ENCODE measurements around the gene CEP164.

The CEP164 gene

DNA sequence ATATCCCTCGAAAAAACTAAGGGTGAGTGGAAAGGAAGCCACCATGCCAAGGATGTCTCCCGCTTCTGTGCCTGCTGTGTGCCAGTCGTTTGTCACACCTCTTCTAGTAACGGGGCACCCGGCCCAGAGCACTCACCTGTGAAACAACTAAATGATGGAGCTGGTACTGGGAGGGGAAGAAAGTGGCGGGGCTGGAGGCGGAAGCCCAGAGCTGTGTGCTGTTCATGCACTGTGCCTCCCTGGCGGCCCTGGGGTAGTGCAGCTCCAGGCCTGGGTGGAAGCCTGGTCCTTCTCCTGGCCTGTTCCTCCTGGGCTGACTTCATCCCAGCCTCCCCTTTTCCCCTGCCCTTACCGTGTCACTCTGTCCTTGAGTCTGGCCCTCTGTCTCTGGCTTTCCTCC, 130.2 kb downstream of the CEP164 start:
- Mint-ChIP-seq H3K27ac (no peak overlapping the region), H3K27me3 (no peaks in the 10 kb centered on the region), H3K4me1 (ENCODE audit: low read depth) (no peaks in the 10 kb centered on the region), H3K9me3 (ENCODE audit: low read depth) (peaks cover 8% of the 10 kb centered on the region), H3K36me3 (no peaks in the 10 kb centered on the region), H3K4me3 (no peak overlapping the region)

DNA sequence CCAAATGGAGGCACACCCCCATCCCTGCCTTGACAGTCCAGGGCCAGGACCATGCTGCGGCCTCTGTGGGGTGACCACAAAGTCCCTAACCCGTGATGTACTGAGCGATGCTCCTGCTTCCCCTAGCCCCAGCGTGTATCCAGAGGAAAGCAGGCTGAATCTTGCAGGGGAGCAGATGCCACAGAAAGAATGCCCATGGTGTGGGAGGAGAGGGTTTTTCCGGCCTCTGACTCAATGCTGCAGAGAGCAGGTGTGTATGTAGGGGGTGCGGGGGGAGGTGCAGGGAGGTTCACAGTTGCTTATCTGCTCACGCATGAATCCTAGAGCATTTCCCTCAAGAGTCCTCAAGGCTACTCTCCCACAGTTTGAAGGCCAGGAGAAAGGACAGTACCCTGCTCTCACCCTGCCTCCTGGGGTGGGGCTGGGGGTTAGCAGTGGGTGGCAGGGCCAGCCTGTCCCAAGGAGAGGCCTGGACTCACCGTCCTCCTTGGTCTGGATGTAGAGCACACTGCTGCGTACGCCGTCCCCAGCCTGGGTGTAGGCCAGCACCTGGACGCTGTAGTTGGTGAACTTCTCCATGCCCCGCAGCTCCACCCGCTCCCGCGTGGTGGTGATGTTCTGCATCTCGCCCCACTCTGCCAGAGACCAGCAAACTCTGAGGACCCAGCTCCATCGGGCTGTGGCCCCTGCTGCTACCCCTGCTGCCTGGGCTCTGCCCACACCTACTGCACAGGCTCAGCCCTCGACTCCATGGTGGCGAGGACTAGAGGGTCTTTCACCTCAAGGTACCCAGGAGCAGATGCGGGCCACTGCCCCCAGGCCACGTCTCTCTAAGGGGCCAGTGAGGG, 130.8 kb downstream of the CEP164 start:
- Mint-ChIP-seq H3K9me3 (ENCODE audit: low read depth) (peaks cover 8% of the 10 kb centered on the region), H3K36me3 (no peaks in the 10 kb centered on the region), H3K4me1 (ENCODE audit: low read depth) (no peaks in the 10 kb centered on the region), H3K4me3 (no peak overlapping the region), H3K27ac (no peak overlapping the region), H3K27me3 (no peaks in the 10 kb centered on the region)

DNA sequence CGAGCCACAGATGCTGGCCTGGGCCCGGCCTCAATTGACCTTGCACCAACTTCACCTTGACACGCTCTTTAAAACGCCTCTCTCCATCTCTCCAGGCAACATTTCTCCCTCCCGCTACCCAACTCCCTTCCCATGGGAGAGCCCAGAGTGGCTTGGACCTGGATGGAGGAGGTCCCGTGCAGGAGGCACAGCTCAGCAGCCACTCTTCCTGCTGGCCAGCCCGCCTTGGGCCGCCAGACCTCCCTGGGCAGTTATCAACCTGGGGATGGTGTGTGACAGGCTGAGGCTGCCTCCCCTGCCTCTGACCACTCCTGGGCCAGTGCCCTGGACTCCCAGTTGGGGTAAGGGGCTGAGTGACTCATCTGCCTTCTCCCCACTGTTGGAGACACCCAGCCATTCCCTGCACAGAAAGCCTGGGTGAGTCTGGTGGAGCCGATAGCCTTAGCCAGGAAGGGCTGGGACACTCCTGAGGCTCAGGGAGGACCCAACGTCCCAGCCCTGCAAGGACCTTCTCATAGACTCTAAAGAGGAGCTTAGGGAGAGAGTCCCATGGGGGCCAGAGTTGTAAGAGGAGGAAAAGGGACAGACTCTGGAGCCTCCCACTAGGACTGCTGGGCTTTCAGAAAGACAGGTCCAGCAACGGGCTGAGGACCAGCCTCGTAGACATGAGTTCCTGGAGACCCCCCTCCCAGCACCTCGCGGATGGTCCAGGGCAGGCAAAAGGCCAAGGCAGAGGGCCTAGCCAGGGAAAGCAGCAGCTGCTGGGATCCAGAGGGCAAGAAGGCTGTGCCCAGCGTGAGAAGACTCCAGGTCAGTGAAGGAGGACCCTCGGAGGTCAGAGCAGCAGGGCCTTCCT, 131.7 kb downstream of the CEP164 start:
- Mint-ChIP-seq H3K27me3 (no peaks in the 10 kb centered on the region), H3K4me3 (no peak overlapping the region), H3K27ac (no peak overlapping the region), H3K36me3 (no peaks in the 10 kb centered on the region), H3K4me1 (ENCODE audit: low read depth) (no peaks in the 10 kb centered on the region), H3K9me3 (ENCODE audit: low read depth) (peaks cover 3% of the 10 kb centered on the region)

DNA sequence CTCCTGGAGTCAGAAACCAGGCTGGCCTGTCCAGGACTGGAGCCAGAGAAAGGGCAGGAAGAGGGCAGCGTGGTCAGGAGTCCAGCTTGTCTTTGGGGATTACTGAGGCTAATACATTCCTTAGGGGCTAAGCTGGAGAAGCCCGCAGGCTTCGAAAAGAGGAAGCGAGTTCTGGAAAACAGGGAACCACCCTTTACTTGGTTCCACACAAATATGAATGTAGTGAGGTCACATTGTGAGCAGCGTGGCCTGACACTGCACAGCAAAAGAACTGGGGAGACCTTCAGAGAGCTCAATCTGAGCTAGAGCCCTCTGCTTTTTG, 132.3 kb downstream of the CEP164 start:
- Mint-ChIP-seq H3K36me3 (no peaks in the 10 kb centered on the region), H3K27ac (no peak overlapping the region), H3K4me3 (no peak overlapping the region), H3K27me3 (no peaks in the 10 kb centered on the region), H3K4me1 (ENCODE audit: low read depth) (no peaks in the 10 kb centered on the region), H3K9me3 (ENCODE audit: low read depth) (no peaks in the 10 kb centered on the region)

DNA sequence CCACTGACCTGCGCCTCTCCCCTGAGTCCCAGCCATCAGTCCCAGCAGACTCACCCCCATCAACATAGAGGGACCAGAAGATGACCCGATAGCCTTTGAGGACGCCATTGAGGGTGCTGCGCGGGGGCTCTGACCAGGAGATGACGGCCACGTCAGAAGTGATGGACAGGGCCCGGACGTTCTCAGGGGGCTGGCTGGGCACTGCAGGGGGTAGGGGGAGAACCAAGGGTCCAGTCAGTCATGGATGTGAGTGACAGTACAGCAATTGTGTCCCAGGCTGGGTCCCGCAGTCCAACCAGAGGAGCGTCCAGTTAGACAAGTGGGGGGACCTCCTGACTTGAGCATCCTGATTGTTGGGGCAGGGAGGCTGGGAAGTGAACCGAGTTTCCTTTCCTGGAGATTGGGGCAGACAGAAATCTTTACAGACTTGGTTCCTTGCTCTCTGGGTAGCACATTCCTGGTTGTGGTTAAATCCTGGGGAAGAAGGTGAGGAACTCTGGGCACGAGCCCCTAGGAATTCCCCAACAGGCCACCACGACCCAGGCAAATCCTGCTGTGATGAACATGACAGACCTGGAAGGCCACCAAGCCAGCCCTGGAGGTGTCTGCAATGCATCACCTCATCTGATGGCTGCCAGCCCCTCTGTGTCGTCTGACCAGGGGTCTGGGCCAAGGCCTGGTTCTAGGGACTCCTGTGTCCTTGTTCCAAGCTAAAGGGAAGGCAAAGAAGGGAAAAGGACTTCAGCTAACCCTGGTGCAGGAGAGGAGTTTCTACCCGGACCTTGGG, 133.9 kb downstream of the CEP164 start:
- Mint-ChIP-seq H3K9me3 (ENCODE audit: low read depth) (no peaks in the 10 kb centered on the region), H3K4me3 (no peak overlapping the region), H3K4me1 (ENCODE audit: low read depth) (no peaks in the 10 kb centered on the region), H3K36me3 (no peaks in the 10 kb centered on the region), H3K27ac (no peak overlapping the region), H3K27me3 (no peaks in the 10 kb centered on the region)

DNA sequence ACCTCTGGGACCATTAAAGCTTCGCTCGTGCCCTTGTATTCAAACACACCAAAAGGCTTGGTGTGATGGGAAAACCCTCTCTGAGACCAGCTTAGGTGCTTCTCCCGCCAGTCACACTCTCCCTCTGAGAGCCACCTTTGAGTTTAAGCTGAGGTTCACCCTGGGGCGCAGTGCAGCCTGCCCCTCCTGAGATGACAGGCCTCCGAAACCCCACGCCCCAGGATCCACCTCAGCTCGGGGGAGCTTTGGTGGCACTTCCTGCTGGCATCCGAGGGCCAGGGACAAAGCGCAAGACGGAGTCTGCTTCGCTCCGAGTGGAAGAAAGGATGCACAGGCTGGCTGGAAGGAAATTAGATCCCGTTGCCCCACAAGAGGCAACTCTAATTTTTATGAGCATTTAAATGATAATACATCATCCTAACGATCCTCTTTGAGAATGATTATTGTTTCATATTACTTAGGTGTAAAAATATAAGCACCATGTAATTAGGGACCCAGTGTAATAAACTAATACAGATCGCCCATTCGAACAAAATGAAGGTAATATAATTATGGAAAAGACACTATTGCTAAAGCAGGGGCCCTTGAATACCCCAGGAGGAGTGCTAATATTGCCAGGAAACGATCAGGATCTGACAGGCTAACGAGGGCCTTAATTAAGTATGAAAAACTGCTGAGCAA, 134.7 kb downstream of the CEP164 start:
- H3K4me3 Mint-ChIP-seq = no peak overlapping the region
- H3K4me1 Mint-ChIP-seq (ENCODE audit: low read depth) = no peaks in the 10 kb centered on the region
- H3K27me3 Mint-ChIP-seq = no peaks in the 10 kb centered on the region
- H3K27ac Mint-ChIP-seq = no peak overlapping the region
- no peaks in the 10 kb centered on the region for H3K9me3 Mint-ChIP-seq (ENCODE audit: low read depth)
- H3K36me3 Mint-ChIP-seq = no peaks in the 10 kb centered on the region

DNA sequence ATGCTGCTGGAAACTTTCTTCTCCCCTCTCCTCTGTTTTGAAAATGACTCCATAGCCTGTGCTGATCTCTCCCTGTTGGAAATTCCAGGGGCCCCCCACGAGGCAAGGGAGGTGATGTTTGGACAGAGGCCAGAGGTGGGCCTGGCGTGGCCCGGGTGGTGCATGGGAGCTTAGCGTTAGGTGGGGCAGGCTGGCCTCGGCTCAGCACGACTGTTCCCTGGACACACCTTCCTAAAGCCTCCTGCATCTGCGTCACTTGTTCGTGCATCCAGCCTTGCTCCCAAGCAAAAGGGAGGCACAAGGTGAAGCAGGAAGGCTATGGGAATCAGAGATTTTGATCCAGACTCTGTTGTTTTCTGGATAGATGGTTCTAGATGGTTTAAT, 135.2 kb downstream of the CEP164 start:
- Mint-ChIP-seq H3K9me3 (ENCODE audit: low read depth) (no peaks in the 10 kb centered on the region), H3K4me1 (ENCODE audit: low read depth) (no peaks in the 10 kb centered on the region), H3K4me3 (no peak overlapping the region), H3K36me3 (no peaks in the 10 kb centered on the region), H3K27ac (no peak overlapping the region), H3K27me3 (no peaks in the 10 kb centered on the region)

All from activated naive CD8-positive, alpha-beta T cell (primary cell).